Femur (tissue), 1 donor: ENCODE data around the gene SPG7.
A peak's percentile ranks its signal among the peaks of the same experiment; 100 is the strongest.

ENCODE experiments used
- DNase-seq: peaks from one replicate; pipeline ENCODE4 v3.0.0-alpha.2; 2017

The SPG7 gene

GRCh38 chr16:89548344-89549006, 40.3 kb downstream of the SPG7 start:
- no peak for DNase-seq

GRCh38 chr16:89549007-89549700, 41.0 kb downstream of the SPG7 start:
- no peak for DNase-seq

- no peak for DNase-seq
These were observed 42.3 kb downstream of the SPG7 start for GRCh38 chr16:89550421-89551007.

- no peak for DNase-seq
These were observed 44.1 kb downstream of the SPG7 start for GRCh38 chr16:89552329-89552728.

DNA sequence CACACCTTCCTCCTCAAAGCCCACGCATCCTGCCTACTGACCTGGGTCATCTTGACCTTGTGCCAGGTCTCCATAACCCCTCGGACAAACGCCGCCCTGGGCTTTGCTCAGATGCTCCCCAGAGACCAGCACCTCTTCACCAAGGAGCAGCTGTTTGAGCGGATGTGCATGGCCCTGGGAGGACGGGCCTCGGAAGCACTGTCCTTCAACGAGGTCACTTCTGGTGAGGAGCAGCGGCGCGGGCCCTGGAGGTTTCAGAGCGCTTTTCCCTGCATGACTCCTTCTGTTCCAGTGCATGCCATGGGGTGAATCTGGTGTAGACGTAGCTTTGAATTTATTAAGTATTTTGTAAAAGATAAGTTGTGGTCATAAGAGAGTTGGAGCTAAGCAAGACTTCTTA, 44.7 kb downstream of the SPG7 start:
- DNase-seq, result no peak

DNA sequence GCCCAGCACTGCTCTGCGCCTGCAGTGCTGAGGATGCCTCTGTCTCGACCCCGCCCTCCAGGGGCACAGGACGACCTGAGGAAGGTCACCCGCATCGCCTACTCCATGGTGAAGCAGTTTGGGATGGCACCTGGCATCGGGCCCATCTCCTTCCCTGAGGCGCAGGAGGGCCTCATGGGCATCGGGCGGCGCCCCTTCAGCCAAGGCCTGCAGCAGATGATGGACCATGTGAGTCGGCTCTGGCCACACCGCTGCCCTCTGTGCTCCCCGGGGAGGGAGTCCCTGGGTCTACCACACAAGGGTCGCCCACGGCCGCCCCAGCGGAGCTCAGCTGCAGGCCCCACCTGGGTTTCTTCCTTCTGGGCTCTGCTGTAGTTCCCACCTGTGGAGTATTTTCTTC, 45.5 kb downstream of the SPG7 start:
- DNase-seq, result no peak

DNA sequence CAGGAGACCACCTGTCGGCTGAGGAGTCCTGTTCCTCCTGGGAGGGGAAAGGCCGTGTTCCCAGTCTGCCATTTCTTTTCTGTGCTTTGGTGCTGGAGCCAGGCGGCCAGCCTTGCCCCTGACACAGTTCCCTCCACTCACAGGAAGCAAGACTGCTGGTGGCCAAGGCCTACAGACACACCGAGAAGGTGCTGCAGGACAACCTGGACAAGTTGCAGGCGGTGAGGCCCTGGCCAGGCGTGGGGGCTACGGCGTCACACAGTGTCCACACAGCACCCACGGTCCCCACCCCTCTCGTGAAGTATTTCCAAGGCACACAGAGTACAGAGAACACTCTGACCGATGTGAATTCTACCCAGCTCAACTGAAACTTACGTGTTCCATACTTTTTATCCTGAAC, 46.1 kb downstream of the SPG7 start:
- DNase-seq, result no peak

- DNase-seq, result no peak
These were observed 47.1 kb downstream of the SPG7 start for GRCh38 chr16:89555265-89555664.

GRCh38 chr16:89555780-89556179, 47.6 kb downstream of the SPG7 start:
- DNase-seq, result no peak

- DNase-seq, result peak; percentile 85
These were observed 48.8 kb downstream of the SPG7 start for GRCh38 chr16:89556750-89557689.

DNA sequence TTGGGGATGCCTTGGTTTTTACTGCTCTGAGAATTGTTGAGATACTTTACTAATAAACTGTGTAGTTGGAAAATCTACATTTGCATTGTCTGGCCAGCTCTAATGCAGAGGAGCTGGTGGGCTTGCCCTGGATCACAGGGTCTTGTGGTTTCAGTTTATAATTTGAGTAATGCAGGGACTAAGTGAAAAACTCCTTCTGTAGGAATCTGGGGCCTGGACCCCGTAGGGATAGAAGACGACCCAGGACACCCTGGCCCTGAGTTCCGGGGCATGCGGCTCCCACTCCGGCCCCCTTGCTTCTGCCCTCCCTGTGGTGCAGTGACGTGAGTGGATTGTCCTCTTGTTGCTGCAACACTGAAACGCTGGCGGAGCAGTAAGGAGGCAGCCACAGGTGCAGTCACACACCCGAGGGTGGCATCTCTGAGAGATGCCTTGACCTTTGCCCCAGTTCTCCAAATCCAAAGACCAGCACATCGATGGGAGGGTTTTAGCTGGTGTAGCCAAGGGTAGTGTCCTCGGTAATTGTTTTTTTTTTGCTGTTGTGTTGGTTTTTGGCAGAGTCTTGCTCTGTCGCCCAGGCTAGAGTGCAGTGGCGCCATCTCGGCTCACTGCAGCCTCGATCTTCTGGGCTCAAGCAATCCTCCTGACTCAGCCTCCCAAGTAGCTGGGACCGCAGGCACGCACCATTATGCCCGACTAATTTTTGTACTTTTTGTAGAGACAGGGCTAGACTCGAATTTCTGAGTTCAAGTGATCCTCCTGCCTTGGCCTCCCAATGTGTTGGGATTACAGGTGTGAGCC, 49.7 kb downstream of the SPG7 start:
- no peak for DNase-seq

GRCh38 chr16:89560378-89561141, 52.4 kb downstream of the SPG7 start, which contains the start of gene RPL13:
TSS of gene RPL13 (plus strand) at chr16:89560682. CDS start at chr16:89560960, 278 bp downstream.
- peak; percentile 97 for DNase-seq

DNA sequence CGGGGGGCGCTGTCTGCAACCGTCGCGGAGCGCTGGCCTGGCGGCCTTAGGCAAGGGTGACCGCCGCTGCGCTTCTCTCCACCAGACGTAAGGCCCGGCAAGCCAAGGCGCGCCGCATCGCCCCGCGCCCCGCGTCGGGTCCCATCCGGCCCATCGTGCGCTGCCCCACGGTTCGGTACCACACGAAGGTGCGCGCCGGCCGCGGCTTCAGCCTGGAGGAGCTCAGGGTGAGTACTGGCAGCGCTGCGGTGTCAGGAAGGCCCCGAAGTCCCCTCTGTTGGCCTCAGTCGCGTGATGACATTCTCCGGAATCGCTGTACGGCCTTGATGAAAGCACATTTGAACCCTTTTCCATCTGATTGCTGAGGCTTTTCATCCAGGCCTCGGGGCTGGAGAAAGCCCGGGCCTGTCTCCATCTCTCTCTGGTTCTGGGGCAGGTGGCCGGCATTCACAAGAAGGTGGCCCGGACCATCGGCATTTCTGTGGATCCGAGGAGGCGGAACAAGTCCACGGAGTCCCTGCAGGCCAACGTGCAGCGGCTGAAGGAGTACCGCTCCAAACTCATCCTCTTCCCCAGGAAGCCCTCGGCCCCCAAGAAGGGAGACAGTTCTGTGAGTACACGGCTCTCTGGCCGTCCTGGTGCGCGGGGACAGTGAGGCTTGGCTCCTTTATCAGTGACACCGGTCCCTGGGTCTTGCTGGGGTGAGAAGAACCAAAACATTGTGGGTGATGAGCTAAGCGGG, 53.1 kb downstream of the SPG7 start:
- DNase-seq, result no peak

DNA sequence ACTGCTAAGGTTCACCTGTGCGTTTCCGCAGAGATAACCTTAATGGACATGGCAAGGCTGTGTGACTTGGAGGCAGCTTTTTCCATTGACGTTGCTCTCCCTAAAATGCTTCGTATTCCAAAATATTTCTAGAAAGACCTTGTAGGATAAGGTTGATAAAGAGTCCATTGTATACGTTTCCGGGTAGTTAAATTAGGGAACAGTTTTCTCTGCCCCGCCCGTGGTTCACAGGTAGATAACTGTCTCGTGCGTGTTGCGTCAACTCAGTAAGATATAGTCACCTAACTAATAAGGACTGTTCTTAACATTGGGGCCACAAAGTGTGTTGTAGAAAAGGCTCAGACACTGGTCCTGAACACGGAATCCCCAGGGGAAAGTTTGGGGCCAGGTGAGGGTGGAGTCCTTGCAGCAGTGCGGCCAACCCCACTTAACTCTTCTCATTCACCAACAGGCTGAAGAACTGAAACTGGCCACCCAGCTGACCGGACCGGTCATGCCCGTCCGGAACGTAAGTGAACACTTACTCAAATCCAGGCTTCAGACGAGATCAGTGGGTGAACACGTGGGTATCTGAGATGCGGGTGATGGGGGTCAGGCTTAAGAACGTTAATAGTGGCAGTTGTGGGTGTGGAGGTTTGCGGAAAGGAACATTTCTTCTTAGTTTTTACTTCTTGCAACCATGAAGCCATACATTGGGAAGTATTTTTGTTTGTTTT, 53.8 kb downstream of the SPG7 start:
- DNase-seq, result no peak

DNA sequence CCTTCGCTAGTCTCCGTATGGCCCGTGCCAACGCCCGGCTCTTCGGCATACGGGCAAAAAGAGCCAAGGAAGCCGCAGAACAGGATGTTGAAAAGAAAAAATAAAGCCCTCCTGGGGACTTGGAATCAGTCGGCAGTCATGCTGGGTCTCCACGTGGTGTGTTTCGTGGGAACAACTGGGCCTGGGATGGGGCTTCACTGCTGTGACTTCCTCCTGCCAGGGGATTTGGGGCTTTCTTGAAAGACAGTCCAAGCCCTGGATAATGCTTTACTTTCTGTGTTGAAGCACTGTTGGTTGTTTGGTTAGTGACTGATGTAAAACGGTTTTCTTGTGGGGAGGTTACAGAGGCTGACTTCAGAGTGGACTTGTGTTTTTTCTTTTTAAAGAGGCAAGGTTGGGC, 54.7 kb downstream of the SPG7 start:
- DNase-seq, result no peak

- DNase-seq, result no peak
These were observed 55.6 kb downstream of the SPG7 start for GRCh38 chr16:89563639-89564392.

- DNase-seq, result no peak
These were observed 56.5 kb downstream of the SPG7 start for GRCh38 chr16:89564476-89565255.

DNA sequence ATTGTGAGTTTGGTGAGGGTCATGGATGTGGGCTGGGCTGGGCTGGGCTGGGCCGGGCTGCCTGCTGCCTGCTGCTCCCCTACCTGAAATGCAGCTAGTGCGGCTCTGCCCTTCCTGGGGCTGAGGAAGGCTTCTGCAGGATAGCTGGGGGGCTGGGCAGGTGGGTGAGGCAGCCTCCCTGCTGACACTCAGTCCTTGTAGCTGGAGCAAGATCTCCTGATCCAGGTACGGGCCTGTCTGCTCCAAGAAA, 57.0 kb downstream of the SPG7 start:
- DNase-seq, result no peak
